Anterior cingulate cortex (tissue), 58 donors: ENCODE results near the gene RAD21L1.
A peak's percentile ranks its signal among the peaks of the same experiment; 100 is the strongest.
"Not testable (repeated sequence)": the region's sequence is repeated elsewhere in the genome, so short reads cannot be mapped to it uniquely, and the experiment has no call there.

Experiments
- DNase-seq, 58 donors: peaks; one replicate each; lab custom pipeline; 2025; lab: John Stamatoyannopoulos, UW

Gene RAD21L1

GRCh38 chr20:1224205-1224890 lies 1.5 kb upstream of the RAD21L1 start:
- no peak for DNase-seq

GRCh38 chr20:1225263-1225782 lies 521 bp upstream of the RAD21L1 start:
- peak in 1 of 58 donors; percentile 50 for DNase-seq

- no peak for DNase-seq
Observed at GRCh38 chr20:1229541-1229940, 3.7 kb downstream of the RAD21L1 start.

GRCh38 chr20:1232286-1233111 lies 6.7 kb downstream of the RAD21L1 start:
- DNase-seq, result no peak

- no peak for DNase-seq
Observed at GRCh38 chr20:1240549-1240948, 14.7 kb downstream of the RAD21L1 start.

GRCh38 chr20:1241456-1241855 lies 15.6 kb downstream of the RAD21L1 start:
- no peak for DNase-seq

GRCh38 chr20:1242099-1242498 lies 16.3 kb downstream of the RAD21L1 start:
- no peak for DNase-seq

- no peak for DNase-seq
Observed at GRCh38 chr20:1242530-1242929, 16.7 kb downstream of the RAD21L1 start.

GRCh38 chr20:1245578-1245977 lies 19.7 kb downstream of the RAD21L1 start:
- DNase-seq, result no peak

GRCh38 chr20:1247689-1248088 lies 21.8 kb downstream of the RAD21L1 start:
- DNase-seq, result no peak

- DNase-seq, result not testable (repeated sequence)
Observed at GRCh38 chr20:1250282-1250681, 24.4 kb downstream of the RAD21L1 start.

GRCh38 chr20:1252416-1252815 lies 26.6 kb downstream of the RAD21L1 start:
- DNase-seq, result no peak

- no peak for DNase-seq
Observed at GRCh38 chr20:1254254-1254653, 28.4 kb downstream of the RAD21L1 start.

- no peak for DNase-seq
Observed at GRCh38 chr20:1255675-1256074, 29.8 kb downstream of the RAD21L1 start.

- DNase-seq, result no peak
Observed at GRCh38 chr20:1263853-1264252, 38.0 kb downstream of the RAD21L1 start.

- no peak for DNase-seq
Observed at GRCh38 chr20:1264727-1265126, 38.9 kb downstream of the RAD21L1 start.

GRCh38 chr20:1265226-1265915 lies 39.5 kb downstream of the RAD21L1 start:
- DNase-seq, result no peak

GRCh38 chr20:1265916-1266166 lies 40.0 kb downstream of the RAD21L1 start:
- DNase-seq, result no peak

GRCh38 chr20:1266167-1266973 lies 40.5 kb downstream of the RAD21L1 start, which contains the start of gene SNPH:
Gene SNPH (plus strand): TSS chr20:1266294. CDS start chr20:1296240, 29,946 bp downstream.
- peak in 53 of 58 donors; percentile 28 to 88 (median 63) for DNase-seq

GRCh38 chr20:1267161-1267560 lies 41.3 kb downstream of the RAD21L1 start:
- peak in 4 of 58 donors; percentile 12 to 39 (median 28) for DNase-seq
